Kidney tubule cell (primary cell): ENCODE measurements around the gene SLC1A2.

Experiments used
- DNase-seq: peaks from one replicate; pipeline ENCODE4 v3.0.0-alpha.2; 2018; ENCODE audit warnings: low spot score

SLC1A2 gene

GRCh38 chr11:35376118-35376510 is 43.2 kb downstream of the SLC1A2 start:
- DNase-seq, result no peak

DNA sequence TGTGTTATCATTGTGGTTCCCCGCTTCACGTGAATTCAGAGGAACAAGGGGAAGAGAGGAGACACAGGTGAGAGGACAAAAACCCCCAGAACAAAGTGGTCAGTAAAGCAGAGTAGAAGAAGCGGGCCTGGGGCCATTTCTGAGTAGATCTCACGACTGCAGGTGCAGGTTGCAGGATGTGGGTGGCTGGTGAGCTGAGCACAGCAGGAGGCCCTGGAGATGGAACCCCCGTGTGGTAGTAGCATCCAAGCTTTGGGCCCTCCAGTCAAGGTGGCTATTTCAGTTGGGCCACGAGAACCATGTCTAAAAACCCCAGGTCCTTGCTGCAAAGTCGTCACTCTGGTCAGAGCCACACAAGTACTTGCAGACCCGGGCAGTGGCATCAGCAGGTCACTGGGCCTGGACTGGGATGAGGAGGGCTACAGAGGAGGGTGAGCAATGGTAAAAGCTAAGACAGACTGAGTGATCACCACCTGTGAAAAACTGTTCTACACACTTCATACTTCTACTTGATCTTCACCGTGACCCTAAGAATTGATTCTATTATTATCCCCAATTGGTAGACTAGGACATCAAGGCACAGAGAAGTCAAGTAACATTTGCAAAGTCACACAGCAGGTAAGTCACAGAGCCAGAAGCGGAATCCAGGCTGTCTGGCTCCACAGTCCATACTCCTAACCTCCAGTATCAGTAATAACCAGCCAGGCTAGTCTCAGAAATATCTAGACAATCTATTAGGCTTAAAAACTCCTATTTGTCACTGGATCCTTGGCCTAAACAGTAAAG is 43.8 kb downstream of the SLC1A2 start:
- DNase-seq, result no peak

DNA sequence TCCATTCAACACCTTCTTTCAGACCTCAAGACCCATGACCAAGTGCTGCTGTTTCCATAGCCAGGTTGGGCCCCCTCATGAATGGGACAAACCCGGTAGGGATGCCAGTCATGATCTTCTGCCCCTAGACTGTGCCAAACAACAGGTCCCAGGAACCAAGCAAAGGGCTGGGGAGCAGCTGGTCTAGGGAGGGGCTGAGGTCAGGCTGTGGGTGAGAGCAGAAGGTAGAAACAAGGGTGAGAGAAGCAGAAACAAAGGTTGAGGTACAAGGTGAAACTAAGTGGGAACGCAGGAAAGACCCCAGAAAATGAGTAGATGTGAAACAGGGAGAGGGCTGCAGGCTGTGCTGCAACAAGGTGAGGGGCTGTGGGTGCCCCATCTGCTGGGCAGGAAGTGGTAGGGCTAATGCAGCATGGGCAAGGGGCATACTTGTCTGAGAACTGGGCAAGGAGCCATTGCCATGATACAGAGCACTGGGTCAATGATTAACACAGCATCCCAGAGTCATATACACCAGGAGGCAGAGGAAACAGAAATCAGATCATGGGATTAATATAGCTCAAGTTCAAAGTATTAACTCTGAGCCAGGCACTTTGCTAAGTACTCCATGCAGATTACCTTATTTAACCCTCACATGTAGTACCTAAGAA is 45.9 kb downstream of the SLC1A2 start:
- DNase-seq, result peak; percentile 92

DNA sequence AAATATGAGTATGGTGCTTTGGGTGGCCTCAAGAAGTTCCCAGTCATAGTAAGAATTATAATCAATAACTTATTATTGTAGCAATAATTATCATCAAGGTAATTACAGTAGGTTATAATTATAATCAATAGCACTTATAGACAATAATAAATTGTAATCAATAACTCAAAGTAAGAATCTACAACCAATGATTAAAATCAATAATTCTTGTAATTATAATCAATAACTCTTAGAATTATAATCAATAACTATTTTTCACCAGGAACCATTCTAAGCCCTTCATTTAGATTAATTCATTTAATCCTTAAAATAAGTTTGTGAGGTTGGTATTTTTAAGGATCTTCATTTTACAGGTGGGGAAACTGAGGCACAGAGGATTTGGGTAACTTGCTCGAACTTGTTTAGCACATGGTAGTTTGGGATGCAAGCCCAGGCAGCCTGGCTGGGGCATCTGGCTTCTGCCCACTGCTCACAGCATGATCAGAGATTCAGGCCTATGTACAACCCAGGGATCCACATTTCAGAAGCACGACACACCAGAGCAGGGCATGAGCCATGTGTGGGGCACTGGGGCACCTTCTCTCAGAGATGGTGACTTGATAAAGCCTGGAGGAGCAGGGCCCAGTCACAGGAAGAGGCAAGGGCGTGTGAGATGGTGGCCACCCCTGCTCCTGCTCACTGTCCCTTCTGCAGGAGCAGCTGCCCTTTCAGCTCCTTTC is 46.6 kb downstream of the SLC1A2 start:
- peak; percentile 57 for DNase-seq

- peak; percentile 20 for DNase-seq
These were observed 51.9 kb downstream of the SLC1A2 start for GRCh38 chr11:35367491-35367890.

GRCh38 chr11:35366798-35367197 is 52.6 kb downstream of the SLC1A2 start:
- peak; percentile 1 for DNase-seq

DNA sequence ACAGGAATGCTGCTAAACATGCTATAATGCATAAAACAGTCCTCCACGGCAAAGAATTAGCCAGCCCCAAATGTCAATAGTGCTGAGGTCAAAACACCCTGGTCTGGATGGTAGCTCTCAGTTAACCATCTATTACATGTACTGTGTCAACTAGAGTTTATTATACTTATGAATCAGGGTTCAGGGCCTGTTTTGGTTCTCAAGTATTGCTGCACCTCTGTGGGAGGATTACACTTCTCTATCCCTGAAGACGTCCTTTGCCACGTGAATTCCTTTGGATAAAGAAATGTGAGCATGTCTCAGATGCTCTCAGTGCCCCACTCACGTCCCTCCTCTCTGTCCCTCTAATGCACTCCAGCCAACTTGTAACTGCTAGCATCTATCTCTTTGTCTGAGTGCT is 53.4 kb downstream of the SLC1A2 start:
- no peak for DNase-seq

DNA sequence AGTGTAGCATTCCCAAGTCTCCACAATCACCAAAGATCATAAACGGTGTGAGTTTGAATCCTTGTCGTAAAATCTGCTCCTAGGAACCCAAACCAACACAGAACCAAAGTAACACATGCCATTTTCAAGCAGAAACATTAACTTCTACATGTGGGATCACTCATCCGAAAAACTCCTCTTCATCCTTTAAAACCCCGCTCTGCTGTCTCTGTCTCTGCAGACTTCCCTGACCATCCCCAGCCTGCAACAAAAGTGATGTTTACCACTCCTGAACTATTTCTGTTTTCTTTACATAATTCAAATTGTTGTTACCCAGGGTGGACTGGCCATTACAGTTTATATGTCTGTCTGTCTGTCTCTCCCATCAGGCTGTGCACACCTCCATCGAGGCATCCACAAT is 54.0 kb downstream of the SLC1A2 start:
- DNase-seq, result no peak

- peak; percentile 79 for DNase-seq
These were observed 55.2 kb downstream of the SLC1A2 start for GRCh38 chr11:35363854-35364780.

DNA sequence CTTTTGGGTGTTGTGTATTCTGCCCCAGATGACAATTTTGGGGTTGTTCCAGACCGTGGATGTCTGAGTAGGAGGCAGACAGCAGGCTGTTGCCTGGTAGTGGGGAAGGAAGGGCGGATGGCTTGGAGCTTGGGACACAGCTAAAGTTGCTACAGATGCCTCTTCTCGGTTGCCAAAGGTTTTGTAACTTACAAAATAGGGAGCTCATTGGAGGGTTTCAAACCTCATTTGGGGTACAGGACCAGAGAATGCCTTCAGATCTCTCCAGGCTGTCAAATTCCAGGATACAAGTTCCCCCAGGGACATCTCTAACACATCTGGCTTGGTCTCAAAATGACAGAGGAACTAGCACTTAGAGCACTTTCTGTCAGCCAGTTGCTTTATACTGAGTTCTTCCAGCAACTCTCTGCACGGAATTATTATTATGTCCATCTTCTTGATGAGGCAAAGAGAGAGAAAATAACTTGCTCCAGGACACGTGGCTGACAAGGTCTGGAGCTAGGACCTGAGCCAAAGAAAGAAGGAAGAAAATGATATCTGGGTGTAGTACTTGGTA is 56.0 kb downstream of the SLC1A2 start:
- no peak for DNase-seq

DNA sequence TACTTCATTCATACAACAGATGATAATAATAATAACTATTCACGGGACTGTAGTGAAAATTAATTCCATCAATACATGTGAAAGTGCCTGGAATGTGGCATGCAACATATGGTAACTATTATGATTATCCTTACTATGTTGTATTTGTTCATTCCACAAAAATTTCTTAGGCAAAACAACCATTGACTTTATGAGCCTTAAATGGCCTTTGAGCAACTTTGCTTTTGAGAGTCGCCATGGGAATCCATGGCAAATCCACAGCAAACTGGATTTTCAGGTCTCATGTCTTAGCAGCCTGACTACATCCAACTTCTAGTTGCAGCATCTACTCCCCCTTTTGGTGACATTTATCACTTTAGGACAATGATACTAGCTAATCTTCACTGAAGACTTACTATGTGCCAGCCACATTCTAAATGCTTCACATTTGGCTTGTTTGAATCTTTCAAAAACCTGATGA is 56.8 kb downstream of the SLC1A2 start:
- DNase-seq, result no peak

DNA sequence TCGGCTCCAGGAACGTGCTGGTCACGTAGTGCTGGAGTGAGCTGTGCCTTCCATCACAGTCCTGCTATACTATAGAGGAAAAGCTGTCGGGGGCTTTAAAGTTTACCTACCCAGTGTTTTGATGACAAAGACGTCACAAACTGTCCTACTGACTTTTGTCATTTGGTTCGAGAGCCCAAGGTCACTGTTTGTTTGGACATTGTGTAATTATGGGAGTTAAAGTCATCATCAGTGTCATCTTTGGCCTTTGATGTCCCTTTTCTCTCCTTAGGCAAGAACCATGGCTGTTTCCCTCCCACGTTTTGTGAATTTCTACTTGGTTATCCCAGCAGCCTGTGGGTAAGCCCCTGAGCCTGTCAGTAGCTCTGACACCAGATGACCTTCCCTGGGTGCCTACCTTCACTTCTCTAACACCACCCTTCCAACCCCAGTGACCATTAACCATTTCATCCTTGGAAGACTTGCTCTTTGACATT is 59.3 kb downstream of the SLC1A2 start:
- DNase-seq, result no peak

- DNase-seq, result no peak
These were observed 59.9 kb downstream of the SLC1A2 start for GRCh38 chr11:35359321-35360054.

DNA sequence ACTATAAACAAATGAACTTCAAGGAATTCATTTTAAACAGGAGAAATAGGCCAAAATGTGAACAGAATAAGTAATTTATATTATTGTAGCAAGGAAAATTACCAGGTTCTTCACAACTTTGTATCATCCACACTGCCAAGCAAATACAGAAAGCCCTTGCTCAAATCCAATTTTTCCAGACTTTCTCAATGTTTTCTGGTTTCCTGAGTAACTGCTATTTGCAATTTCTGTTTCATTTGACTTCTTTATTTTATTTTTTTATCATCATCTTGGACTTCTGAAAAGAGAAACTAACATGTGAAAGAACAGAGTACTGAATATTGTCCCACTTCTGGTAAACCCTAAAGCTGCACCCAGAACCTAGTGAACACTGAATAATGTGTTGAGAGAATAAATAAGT is 61.0 kb downstream of the SLC1A2 start:
- no peak for DNase-seq

DNA sequence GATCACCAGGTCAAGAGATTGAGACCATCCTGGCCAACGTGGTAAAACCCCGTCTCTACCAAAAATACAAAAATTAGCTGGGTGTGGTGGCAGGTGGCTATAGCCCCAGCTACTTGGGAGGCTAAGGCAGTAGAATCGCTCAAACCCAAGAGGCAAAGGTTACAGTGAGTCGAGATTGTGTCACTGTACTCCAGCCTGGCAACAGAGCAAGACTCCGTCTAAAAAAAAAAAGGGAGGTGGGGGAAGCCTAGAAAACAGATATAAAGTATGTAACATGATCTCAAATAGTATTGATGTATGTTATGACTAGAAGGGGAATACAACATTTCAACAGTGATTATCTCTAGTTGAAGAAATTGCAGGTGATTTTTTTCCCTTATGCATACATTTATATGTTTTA is 61.4 kb downstream of the SLC1A2 start:
- peak; percentile 48 for DNase-seq

GRCh38 chr11:35355102-35355749 is 64.1 kb downstream of the SLC1A2 start:
- DNase-seq, result no peak

DNA sequence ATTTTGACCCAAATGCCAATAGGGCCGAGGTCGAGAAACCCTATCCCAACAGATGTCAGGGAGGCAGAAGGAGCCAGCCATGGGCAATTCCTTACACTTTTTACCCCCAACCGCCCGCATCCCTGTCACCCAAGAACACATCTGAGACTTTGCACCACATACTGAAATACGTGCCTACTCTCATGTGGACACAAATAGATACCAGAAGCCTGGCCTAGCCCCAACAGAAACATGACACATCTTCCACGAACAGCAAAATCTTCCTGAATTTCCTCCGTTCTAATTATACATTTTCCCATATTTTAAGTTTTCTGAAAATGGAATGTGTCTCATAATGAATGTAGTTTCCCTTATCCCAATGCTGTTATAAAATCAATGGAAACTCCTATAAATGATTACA is 64.7 kb downstream of the SLC1A2 start:
- DNase-seq, result no peak

GRCh38 chr11:35352077-35352888 is 67.1 kb downstream of the SLC1A2 start:
- DNase-seq, result no peak

GRCh38 chr11:35349897-35350296 is 69.5 kb downstream of the SLC1A2 start:
- DNase-seq, result no peak
